HepG2 (cell line): ENCODE measurements around the gene NGRN.

Experiments used
- POLR2A ChIP-seq, 2 experiments: IDR thresholded peaks; 2 replicates each; pipeline ENCODE4 v1.6.1; 2011; ENCODE audit warnings: low read depth in 2 of 2, low read length in 2 of 2, mild to moderate bottlenecking in 1 of 2, moderate library complexity in 1 of 2; ENCODE audit not compliant: insufficient read depth in 1 of 2
- POLR2AphosphoS5 ChIP-seq: IDR thresholded peaks from 2 replicates; pipeline ENCODE4 v1.6.1; 2012; ENCODE audit warnings: low read depth, low read length
- U2AF2 ChIP-seq: fragments of 200-400 bp; formaldehyde crosslinking; IDR thresholded peaks from 2 replicates; pipeline ENCODE4 v1.6.1; 2017; ENCODE audit warnings: low read depth, mild to moderate bottlenecking, low read length
- ZC3H4 ChIP-seq: sonication (generic); formaldehyde crosslinking; IDR thresholded peaks from 2 replicates; pipeline ENCODE4 v1.4.0; 2020; ENCODE audit warnings: missing genetic modification reagents, borderline replicate concordance
- ZNF10 ChIP-seq: sonication (generic); formaldehyde crosslinking; IDR thresholded peaks from 2 replicates; pipeline ENCODE4 v1.4.0; 2020; ENCODE audit warnings: mild to moderate bottlenecking, low read depth, missing genetic modification reagents, borderline replicate concordance
- ZNF143 ChIP-seq: sonication (generic); formaldehyde crosslinking; IDR thresholded peaks from 2 replicates; pipeline ENCODE4 v1.4.0; 2020; ENCODE audit warnings: missing genetic modification reagents
- ZNF782 ChIP-seq: sonication (generic); formaldehyde crosslinking; IDR thresholded peaks from 2 replicates; pipeline ENCODE4 v1.4.0; 2020; ENCODE audit warnings: missing genetic modification reagents, mild to moderate bottlenecking, borderline replicate concordance
- ZSCAN25 ChIP-seq: sonication (generic); formaldehyde crosslinking; IDR thresholded peaks from 2 replicates; pipeline ENCODE4 v1.8.0; 2022; ENCODE audit warnings: mild to moderate bottlenecking, missing genetic modification reagents
- TF ChIP-seq, protein P1 (sequence below): sonication (generic); formaldehyde crosslinking; IDR thresholded peaks from 2 replicates; pipeline ENCODE4 v1.5.0; 2020; ENCODE audit warnings: mild to moderate bottlenecking, missing genetic modification reagents, moderate library complexity
- TF ChIP-seq, protein P2 (sequence below): sonication (generic); formaldehyde crosslinking; IDR thresholded peaks from 2 replicates; pipeline ENCODE4 v1.5.1; 2020; ENCODE audit warnings: mild to moderate bottlenecking, missing genetic modification reagents, borderline replicate concordance

DNA sequence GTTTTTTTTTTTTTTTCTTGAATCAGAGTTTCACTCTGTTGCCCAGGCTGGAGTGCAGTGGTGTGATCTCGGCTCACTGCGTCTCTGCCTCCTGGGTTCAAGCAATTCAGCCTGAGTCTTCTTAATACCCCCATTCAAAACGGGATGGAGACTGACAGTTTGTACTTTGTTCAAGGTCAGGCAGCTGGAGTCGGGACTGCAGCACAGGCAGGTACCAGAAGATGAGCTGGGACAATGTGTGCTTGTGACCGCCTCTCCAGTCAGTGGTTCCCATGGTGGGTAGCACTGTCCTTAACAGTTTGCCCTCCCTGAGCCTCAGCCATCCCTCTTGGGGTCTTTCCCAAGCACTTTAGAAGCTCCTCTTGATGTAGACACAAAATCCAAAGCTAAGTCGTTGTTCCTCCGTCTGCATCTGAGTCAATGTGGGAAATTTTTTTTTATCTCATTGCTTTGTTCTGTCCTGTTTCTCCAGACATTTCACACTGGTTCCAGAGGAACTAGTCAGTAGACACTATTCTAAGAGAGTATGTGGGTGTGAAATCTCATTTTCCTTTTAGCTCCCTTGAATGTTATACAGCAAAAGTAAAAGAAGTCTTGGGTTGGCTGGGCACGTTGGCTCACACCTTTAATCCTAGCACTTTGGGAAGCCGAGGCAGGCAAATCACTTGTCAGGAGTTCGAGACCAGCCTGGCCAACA is 21.4 kb upstream of the NGRN start:
- TF ChIP-seq, protein P1, sequence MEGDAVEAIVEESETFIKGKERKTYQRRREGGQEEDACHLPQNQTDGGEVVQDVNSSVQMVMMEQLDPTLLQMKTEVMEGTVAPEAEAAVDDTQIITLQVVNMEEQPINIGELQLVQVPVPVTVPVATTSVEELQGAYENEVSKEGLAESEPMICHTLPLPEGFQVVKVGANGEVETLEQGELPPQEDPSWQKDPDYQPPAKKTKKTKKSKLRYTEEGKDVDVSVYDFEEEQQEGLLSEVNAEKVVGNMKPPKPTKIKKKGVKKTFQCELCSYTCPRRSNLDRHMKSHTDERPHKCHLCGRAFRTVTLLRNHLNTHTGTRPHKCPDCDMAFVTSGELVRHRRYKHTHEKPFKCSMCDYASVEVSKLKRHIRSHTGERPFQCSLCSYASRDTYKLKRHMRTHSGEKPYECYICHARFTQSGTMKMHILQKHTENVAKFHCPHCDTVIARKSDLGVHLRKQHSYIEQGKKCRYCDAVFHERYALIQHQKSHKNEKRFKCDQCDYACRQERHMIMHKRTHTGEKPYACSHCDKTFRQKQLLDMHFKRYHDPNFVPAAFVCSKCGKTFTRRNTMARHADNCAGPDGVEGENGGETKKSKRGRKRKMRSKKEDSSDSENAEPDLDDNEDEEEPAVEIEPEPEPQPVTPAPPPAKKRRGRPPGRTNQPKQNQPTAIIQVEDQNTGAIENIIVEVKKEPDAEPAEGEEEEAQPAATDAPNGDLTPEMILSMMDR (CRISPR knock-in tag) = no peak
- TF ChIP-seq U2AF2 (no peak), ZNF143 (CRISPR knock-in tag) (no peak), ZNF10 (CRISPR knock-in tag) (no peak), POLR2AphosphoS5 (no peak), ZC3H4 (CRISPR knock-in tag) (no peak), POLR2A (IDR thresholded peaks at IDR 0.05; ENCODE audit: insufficient read depth in 1 of 2, low read depth in 2 of 2, low read length in 2 of 2) (no peak), ZSCAN25 (CRISPR knock-in tag) (no peak), ZNF782 (no peak)
- TF ChIP-seq, protein P2, sequence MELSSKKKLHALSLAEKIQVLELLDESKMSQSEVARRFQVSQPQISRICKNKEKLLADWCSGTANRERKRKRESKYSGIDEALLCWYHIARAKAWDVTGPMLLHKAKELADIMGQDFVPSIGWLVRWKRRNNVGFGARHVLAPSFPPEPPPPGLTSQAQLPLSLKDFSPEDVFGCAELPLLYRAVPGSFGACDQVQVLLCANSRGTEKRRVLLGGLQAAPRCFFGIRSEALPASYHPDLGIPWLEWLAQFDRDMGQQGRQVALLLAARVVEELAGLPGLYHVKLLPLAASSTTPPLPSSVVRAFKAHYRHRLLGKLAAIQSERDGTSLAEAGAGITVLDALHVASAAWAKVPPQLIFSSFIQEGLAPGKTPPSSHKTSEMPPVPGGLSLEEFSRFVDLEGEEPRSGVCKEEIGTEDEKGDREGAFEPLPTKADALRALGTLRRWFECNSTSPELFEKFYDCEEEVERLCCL (CRISPR knock-in tag) = no peak
